ENCODE results near the gene ASIC3.

ASIC3 gene

GRCh38 chr7:151087245-151088018 is 39.1 kb downstream of the ASIC3 start:
- no peaks in the 10 kb centered on the region for H3K9me3 ChIP-seq (ENCODE audit: low read length)
- H2AFZ ChIP-seq (ENCODE audit: low read depth, low read length) = no peak overlapping the region
- H3K4me1 ChIP-seq (ENCODE audit: insufficient read depth, low read length) = peaks cover 41% of the 10 kb centered on the region
- no peaks in the 10 kb centered on the region for H3K27me3 ChIP-seq (ENCODE audit: insufficient read depth, low read length)
- peak overlapping the region; percentile 67 for H3K4me3 ChIP-seq (ENCODE audit: low read length)
- no peaks in the 10 kb centered on the region for H3K36me3 ChIP-seq (ENCODE audit: insufficient read depth, low read length)

GRCh38 chr7:151088019-151088855 is 39.9 kb downstream of the ASIC3 start:
- Histone ChIP-seq H3K4me1 (ENCODE audit: insufficient read depth, low read length) (peaks cover 35% of the 10 kb centered on the region), H3K9me3 (ENCODE audit: low read length) (no peaks in the 10 kb centered on the region), H3K27me3 (ENCODE audit: insufficient read depth, low read length) (no peaks in the 10 kb centered on the region), H3K4me3 (ENCODE audit: low read length) (peak overlapping the region; percentile 67), H3K36me3 (ENCODE audit: insufficient read depth, low read length) (no peaks in the 10 kb centered on the region), H2AFZ (ENCODE audit: low read depth, low read length) (no peak overlapping the region)

- no peaks in the 10 kb centered on the region for H3K27me3 ChIP-seq (ENCODE audit: insufficient read depth, low read length)
- peaks cover 30% of the 10 kb centered on the region for H3K4me1 ChIP-seq (ENCODE audit: insufficient read depth, low read length)
- H3K4me3 ChIP-seq (ENCODE audit: low read length) = no peak overlapping the region
- H3K9me3 ChIP-seq (ENCODE audit: low read length) = no peaks in the 10 kb centered on the region
- H2AFZ ChIP-seq (ENCODE audit: low read depth, low read length) = no peak overlapping the region
- no peaks in the 10 kb centered on the region for H3K36me3 ChIP-seq (ENCODE audit: insufficient read depth, low read length)
Measured at GRCh38 chr7:151088856-151089699, 40.7 kb downstream of the ASIC3 start.

- H3K4me1 ChIP-seq (ENCODE audit: insufficient read depth, low read length) = peaks cover 29% of the 10 kb centered on the region
- H3K4me3 ChIP-seq (ENCODE audit: low read length) = no peak overlapping the region
- H2AFZ ChIP-seq (ENCODE audit: low read depth, low read length) = no peak overlapping the region
- H3K9me3 ChIP-seq (ENCODE audit: low read length) = no peaks in the 10 kb centered on the region
- H3K36me3 ChIP-seq (ENCODE audit: insufficient read depth, low read length) = no peaks in the 10 kb centered on the region
- H3K27me3 ChIP-seq (ENCODE audit: insufficient read depth, low read length) = no peaks in the 10 kb centered on the region
Measured at GRCh38 chr7:151089893-151090730, 41.8 kb downstream of the ASIC3 start.

GRCh38 chr7:151091003-151091402 is 42.7 kb downstream of the ASIC3 start:
- Histone ChIP-seq H2AFZ (ENCODE audit: low read depth, low read length) (no peak overlapping the region), H3K9me3 (ENCODE audit: low read length) (no peaks in the 10 kb centered on the region), H3K36me3 (ENCODE audit: insufficient read depth, low read length) (peaks cover 1% of the 10 kb centered on the region), H3K4me1 (ENCODE audit: insufficient read depth, low read length) (peaks cover 23% of the 10 kb centered on the region), H3K4me3 (ENCODE audit: low read length) (no peak overlapping the region), H3K27me3 (ENCODE audit: insufficient read depth, low read length) (no peaks in the 10 kb centered on the region)

GRCh38 chr7:151091431-151091830 is 43.1 kb downstream of the ASIC3 start:
- Histone ChIP-seq H3K36me3 (ENCODE audit: insufficient read depth, low read length) (peaks cover 3% of the 10 kb centered on the region), H3K4me1 (ENCODE audit: insufficient read depth, low read length) (peaks cover 23% of the 10 kb centered on the region), H2AFZ (ENCODE audit: low read depth, low read length) (no peak overlapping the region), H3K9me3 (ENCODE audit: low read length) (no peaks in the 10 kb centered on the region), H3K27me3 (ENCODE audit: insufficient read depth, low read length) (no peaks in the 10 kb centered on the region), H3K4me3 (ENCODE audit: low read length) (no peak overlapping the region)

- no peak overlapping the region for H3K4me3 ChIP-seq (ENCODE audit: low read length)
- H3K4me1 ChIP-seq (ENCODE audit: insufficient read depth, low read length) = peaks cover 23% of the 10 kb centered on the region
- H3K27me3 ChIP-seq (ENCODE audit: insufficient read depth, low read length) = no peaks in the 10 kb centered on the region
- H3K9me3 ChIP-seq (ENCODE audit: low read length) = no peaks in the 10 kb centered on the region
- peaks cover 3% of the 10 kb centered on the region for H3K36me3 ChIP-seq (ENCODE audit: insufficient read depth, low read length)
- H2AFZ ChIP-seq (ENCODE audit: low read depth, low read length) = no peak overlapping the region
Measured at GRCh38 chr7:151091988-151092387, 43.7 kb downstream of the ASIC3 start.

- H3K4me3 ChIP-seq (ENCODE audit: low read length) = no peak overlapping the region
- H2AFZ ChIP-seq (ENCODE audit: low read depth, low read length) = no peak overlapping the region
- H3K4me1 ChIP-seq (ENCODE audit: insufficient read depth, low read length) = peaks cover 11% of the 10 kb centered on the region
- H3K36me3 ChIP-seq (ENCODE audit: insufficient read depth, low read length) = peaks cover 3% of the 10 kb centered on the region
- no peaks in the 10 kb centered on the region for H3K27me3 ChIP-seq (ENCODE audit: insufficient read depth, low read length)
- no peaks in the 10 kb centered on the region for H3K9me3 ChIP-seq (ENCODE audit: low read length)
Measured at GRCh38 chr7:151093748-151094147, 45.4 kb downstream of the ASIC3 start.

- H3K4me1 ChIP-seq (ENCODE audit: insufficient read depth, low read length) = peaks cover 2% of the 10 kb centered on the region
- no peaks in the 10 kb centered on the region for H3K9me3 ChIP-seq (ENCODE audit: low read length)
- H3K36me3 ChIP-seq (ENCODE audit: insufficient read depth, low read length) = peaks cover 3% of the 10 kb centered on the region
- H3K4me3 ChIP-seq (ENCODE audit: low read length) = no peak overlapping the region
- no peaks in the 10 kb centered on the region for H3K27me3 ChIP-seq (ENCODE audit: insufficient read depth, low read length)
- no peak overlapping the region for H2AFZ ChIP-seq (ENCODE audit: low read depth, low read length)
Measured at GRCh38 chr7:151094675-151095074, 46.3 kb downstream of the ASIC3 start.

GRCh38 chr7:151095123-151095797 is 46.9 kb downstream of the ASIC3 start:
- Histone ChIP-seq H2AFZ (ENCODE audit: low read depth, low read length) (no peak overlapping the region), H3K9me3 (ENCODE audit: low read length) (no peaks in the 10 kb centered on the region), H3K27me3 (ENCODE audit: insufficient read depth, low read length) (no peaks in the 10 kb centered on the region), H3K4me3 (ENCODE audit: low read length) (no peak overlapping the region), H3K4me1 (ENCODE audit: insufficient read depth, low read length) (no peaks in the 10 kb centered on the region), H3K36me3 (ENCODE audit: insufficient read depth, low read length) (peaks cover 3% of the 10 kb centered on the region)

GRCh38 chr7:151095828-151096475 is 47.6 kb downstream of the ASIC3 start:
- Histone ChIP-seq H3K9me3 (ENCODE audit: low read length) (no peaks in the 10 kb centered on the region), H3K4me3 (ENCODE audit: low read length) (no peak overlapping the region), H3K27me3 (ENCODE audit: insufficient read depth, low read length) (no peaks in the 10 kb centered on the region), H2AFZ (ENCODE audit: low read depth, low read length) (no peak overlapping the region), H3K4me1 (ENCODE audit: insufficient read depth, low read length) (no peaks in the 10 kb centered on the region), H3K36me3 (ENCODE audit: insufficient read depth, low read length) (peaks cover 3% of the 10 kb centered on the region)
